GM06990 (cell line): ENCODE measurements around the gene NEURL1B.

Source experiments
- DNase-seq: peaks from one replicate; pipeline ENCODE4 v3.0.0-alpha.2; 2011; ENCODE audit not compliant: insufficient read length; ENCODE audit errors: extremely low read depth
- H3K27me3 ChIP-seq: replicated peaks from 2 replicates; pipeline ENCODE4 v1.6.0; 2011; ENCODE audit warnings: low read length; ENCODE audit not compliant: control insufficient read depth, insufficient read depth
- H3K36me3 ChIP-seq: 2 replicates; pipeline ENCODE4 v1.5.1; 2011; ENCODE audit warnings: low read length; ENCODE audit not compliant: control insufficient read depth, insufficient read depth
- H3K4me3 ChIP-seq: replicated peaks from 2 replicates; pipeline ENCODE4 v1.5.1; 2011; ENCODE audit warnings: low read depth, mild to moderate bottlenecking, control low read depth, low read length
- TF ChIP-seq, protein P1 (sequence below): IDR thresholded peaks from 2 replicates; pipeline ENCODE4 v1.5.1; 2011; ENCODE audit warnings: low read length, control low read depth, mild to moderate bottlenecking, inconsistent platforms; ENCODE audit not compliant: insufficient read depth, poor library complexity, severe bottlenecking

The NEURL1B gene

DNA sequence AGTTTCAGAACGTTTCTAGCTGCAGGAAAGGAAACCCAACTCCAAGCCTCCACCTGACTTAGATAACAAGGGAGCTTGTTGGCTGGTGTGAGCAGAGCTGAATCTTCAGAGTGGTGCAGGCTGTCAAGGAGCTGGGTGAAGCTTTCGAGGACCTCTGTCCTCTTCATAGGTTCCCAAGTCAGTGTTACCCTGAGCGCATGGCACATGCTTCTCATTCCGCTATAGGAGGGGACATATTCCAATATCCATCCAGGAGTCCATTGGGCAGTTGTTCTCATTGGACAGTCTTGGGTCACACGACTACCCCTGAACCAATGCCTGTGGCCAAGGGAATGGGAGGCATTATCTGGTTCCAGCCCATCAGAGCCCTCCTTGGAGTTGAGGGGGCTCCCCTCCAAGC is 79.6 kb downstream of the NEURL1B start:
- Histone ChIP-seq H3K27me3 (no peaks in the 10 kb centered on the region), H3K36me3 (no peaks in the 10 kb centered on the region), H3K4me3 (no peak overlapping the region)
- no peak for DNase-seq
- TF ChIP-seq, protein P1, sequence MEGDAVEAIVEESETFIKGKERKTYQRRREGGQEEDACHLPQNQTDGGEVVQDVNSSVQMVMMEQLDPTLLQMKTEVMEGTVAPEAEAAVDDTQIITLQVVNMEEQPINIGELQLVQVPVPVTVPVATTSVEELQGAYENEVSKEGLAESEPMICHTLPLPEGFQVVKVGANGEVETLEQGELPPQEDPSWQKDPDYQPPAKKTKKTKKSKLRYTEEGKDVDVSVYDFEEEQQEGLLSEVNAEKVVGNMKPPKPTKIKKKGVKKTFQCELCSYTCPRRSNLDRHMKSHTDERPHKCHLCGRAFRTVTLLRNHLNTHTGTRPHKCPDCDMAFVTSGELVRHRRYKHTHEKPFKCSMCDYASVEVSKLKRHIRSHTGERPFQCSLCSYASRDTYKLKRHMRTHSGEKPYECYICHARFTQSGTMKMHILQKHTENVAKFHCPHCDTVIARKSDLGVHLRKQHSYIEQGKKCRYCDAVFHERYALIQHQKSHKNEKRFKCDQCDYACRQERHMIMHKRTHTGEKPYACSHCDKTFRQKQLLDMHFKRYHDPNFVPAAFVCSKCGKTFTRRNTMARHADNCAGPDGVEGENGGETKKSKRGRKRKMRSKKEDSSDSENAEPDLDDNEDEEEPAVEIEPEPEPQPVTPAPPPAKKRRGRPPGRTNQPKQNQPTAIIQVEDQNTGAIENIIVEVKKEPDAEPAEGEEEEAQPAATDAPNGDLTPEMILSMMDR = no peak

DNA sequence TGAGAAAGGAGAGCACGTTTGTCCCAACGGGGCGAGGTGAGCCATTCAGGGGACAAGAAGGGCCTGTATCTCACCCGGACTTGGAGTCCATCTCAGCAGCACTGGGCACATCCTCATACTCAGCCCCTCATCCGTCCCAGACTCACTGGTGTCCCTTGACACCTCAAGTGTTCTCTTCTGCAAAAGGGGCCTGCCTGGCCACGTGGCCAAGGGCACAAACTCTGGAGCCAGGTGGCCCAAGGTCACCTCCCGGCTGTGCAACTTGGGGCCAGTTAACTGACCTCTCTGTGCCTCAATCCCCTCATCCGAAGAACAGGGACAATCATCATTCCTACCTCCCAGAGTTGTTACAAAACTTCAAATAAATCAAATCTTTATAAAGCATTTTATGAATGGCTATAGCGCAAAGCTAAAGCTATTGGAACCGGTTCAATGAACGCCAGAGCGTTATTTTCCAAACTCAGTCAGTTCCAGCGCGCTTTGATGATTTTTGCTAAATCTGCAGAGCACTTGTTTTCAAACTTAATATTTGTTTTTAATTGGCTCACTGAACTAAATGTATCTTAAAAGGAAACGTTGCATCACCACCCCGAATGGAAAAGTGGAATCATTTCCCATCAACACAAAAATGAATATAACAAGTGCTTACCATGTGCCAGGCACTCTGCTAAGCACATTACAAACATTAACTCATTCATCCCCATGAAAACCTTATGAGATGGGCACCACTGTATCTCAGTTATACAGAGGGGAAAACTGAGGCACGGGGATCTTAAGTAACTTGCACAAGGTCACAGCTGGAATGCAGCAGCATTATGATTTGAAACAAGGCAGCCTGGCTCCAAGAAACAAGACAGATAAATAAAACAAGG is 80.6 kb downstream of the NEURL1B start:
- no peak overlapping the region for H3K4me3 ChIP-seq
- TF ChIP-seq, protein P1 = no peak
- no peak for DNase-seq
- H3K27me3 ChIP-seq = no peaks in the 10 kb centered on the region
- H3K36me3 ChIP-seq = no peaks in the 10 kb centered on the region

DNA sequence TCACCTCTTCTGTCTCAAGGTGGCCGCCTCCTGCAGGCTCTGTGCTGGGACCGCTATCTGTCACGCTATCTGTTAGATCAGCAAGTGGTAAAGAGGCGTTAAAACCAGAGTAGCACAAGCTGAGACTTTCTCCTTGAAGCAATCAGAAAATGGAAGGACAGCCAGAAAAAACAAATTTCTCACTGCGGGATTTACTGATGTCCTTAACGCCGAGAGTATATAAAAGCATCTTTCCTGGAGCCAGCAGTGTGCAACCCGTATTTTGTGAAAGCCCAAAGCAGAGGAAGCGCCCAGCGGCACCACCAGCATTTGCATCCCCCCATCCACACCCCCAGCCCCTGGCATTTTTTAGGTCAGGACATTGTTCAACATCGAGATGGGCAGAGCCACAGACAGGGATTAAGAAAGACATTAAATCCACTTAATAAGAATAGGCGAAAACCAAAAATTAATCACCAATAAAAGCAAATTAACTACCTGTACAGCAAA is 81.3 kb downstream of the NEURL1B start:
- Histone ChIP-seq H3K36me3 (no peaks in the 10 kb centered on the region), H3K4me3 (no peak overlapping the region), H3K27me3 (no peaks in the 10 kb centered on the region)
- TF ChIP-seq, protein P1 = no peak
- no peak for DNase-seq

DNA sequence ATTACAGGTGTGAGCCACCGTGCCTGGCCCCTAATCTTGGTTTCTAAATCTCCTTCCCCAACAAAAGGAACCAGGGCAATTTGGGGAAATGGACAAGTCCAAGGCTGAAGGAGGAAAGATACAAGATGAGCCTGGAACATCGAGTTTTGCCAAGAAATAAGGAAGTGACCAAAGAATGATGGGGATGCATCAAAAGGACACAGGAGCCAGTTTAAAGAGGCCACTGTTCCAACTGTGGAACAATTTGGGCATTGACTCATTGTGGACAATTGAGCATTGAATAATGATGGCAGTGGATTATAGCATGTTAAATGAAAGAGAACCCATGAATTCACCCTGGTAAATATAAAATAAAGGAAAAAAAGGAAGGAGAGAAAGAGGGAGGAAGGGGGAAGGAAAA is 82.4 kb downstream of the NEURL1B start:
- Histone ChIP-seq H3K27me3 (no peaks in the 10 kb centered on the region), H3K36me3 (no peaks in the 10 kb centered on the region), H3K4me3 (no peak overlapping the region)
- DNase-seq = no peak
- TF ChIP-seq, protein P1 = no peak

DNA sequence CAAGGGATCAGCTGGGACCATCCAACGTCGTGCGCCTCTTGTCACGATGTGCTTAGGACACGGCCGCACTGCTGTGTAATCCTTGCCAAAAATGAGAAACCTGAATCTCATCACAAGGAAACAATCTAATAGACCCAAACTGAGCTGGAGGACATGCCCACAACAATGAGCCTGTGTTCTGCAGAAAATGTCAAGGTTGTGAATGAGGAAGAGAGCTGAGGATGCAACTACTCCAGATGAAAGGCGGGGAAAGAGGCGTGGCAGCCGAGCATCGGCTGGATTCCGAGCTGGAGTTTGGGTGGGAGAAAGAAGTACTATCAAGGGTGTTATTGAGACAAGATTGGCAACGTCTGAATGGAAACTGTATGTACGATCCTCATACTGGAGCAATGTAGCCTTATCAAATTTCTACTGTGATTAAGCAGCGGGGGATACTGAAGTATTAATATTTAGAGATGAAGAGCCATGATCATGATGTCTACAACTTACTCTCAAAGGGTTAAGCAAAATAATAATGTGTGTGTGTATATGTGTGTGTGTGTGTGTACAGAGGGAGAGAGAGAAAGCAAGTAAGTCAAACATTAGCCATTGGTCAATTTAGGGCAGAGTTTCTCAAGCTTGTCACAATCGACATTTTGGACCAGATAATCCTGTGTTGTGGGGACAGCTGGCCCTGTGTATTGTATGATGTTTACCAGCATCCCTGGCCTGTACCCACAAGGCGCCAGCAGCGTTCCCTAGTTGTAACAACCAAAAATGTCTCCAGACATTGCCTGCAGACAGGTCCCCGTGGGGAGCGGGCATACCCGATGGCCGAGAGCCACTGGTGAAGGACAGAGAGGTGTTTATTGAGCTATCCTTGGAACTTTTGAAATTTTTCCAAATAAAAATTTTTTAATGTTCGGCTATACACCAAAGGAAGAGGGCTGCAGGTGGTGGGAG is 83.5 kb downstream of the NEURL1B start:
- no peak overlapping the region for H3K4me3 ChIP-seq
- DNase-seq = no peak
- TF ChIP-seq, protein P1 = no peak
- no peaks in the 10 kb centered on the region for H3K27me3 ChIP-seq
- no peaks in the 10 kb centered on the region for H3K36me3 ChIP-seq
